HCT116 (cell line): ENCODE results near the gene ASAP2.

ENCODE experiments used
- CTCF ChIP-seq, 3 experiments: fragments of 200-600 bp in 1 of 3; sonication (generic) in 1 of 3; IDR thresholded peaks in 2 of 3; conservative IDR thresholded peaks in 1 of 3; 2 replicates each; pipeline ENCODE4 v1.5.1; 2012 to 2017; ENCODE audit warnings: low read depth in 2 of 3, low read length in 2 of 3, antibody characterized with exemption in 1 of 3, borderline replicate concordance in 1 of 3, control low read depth in 1 of 3, mild to moderate bottlenecking in 1 of 3, mixed read lengths in 1 of 3, mixed run types in 1 of 3, moderate library complexity in 1 of 3; ENCODE audit not compliant: insufficient read depth in 1 of 3
- EZH2phosphoT487 ChIP-seq: fragments of 200-600 bp; IDR thresholded peaks from 2 replicates; pipeline ENCODE4 v1.6.1; 2018; ENCODE audit warnings: antibody characterized with exemption, borderline replicate concordance
- TCF7L2 ChIP-seq: IDR thresholded peaks from 2 replicates; pipeline ENCODE4 v1.7.0; 2011; ENCODE audit warnings: borderline replicate concordance, inconsistent platforms; ENCODE audit not compliant: insufficient read depth, insufficient read length; ENCODE audit errors: extremely low read depth
- ZBTB33 ChIP-seq: IDR thresholded peaks from 2 replicates; pipeline ENCODE4 v1.6.1; 2011; ENCODE audit warnings: mild to moderate bottlenecking, low read length, moderate library complexity; ENCODE audit not compliant: insufficient replicate concordance; ENCODE audit errors: extremely low read depth

GRCh38 chr2:9247177-9247576 lies 40.6 kb downstream of the ASAP2 start:
- no peak for TF ChIP-seq ZBTB33
- TF ChIP-seq CTCF (IDR thresholded peaks at IDR 0.05 in 2 of 3, conservative IDR thresholded peaks at IDR 0.05 in 1 of 3; ENCODE audit: borderline replicate concordance in 1 of 3, insufficient read depth in 1 of 3, low read depth in 2 of 3, low read length in 2 of 3), result no peak
- TF ChIP-seq TCF7L2, result no peak
- TF ChIP-seq EZH2phosphoT487, result no peak
